NOMO-1 treated with dmso at 0.1 percent for 144 hours (cell line): ENCODE measurements around the gene LIPC.

Experiments used
- DNase-seq: peaks from one replicate; lab custom pipeline; 2025; ENCODE audit not compliant: unreplicated experiment; lab: John Stamatoyannopoulos, UW

LIPC gene

DNA sequence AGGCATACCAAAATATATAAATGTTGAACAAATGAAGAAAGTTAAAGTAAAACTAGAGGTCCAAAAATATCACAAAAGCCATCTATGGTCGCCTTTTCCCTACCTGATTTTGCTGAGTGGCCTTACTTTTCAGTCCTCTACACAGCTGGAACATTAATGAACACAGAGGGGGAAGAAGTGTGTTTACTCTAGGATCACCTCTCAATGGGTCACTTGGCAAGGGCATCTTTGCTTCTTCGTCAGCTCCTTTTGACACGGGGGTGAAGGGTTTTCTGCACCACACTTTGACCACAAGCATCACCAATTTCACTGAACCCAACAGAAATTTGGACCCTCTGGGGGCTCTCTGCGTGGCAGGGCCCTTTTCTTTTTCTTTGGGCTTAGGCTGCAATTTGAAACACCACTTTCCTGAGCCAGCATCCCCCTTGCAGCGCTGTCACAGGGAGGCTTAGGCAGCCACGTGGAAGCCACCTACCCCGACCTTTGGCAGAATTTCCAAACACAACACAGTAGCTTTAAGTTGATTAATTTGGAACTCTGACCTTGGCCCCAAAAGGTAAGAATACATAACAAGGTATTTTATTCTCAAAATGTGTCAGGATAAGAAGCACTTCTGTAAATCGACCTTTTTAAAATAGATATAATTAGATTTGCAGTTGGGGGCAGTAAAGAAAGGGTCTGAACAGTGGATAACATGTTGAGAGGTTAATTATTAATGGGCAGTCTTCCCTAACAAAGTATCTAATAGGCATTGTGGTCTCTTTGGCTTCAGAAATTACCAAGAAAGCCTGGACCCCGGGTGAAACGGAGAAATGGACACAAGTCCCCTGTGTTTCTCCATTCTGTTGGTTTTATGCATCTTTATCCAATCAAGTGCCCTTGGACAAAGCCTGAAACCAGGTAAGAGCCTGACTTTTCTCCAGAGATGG is at the start of gene LIPC:
LIPC (plus strand) TSS at position 771 of the 929 bp plus-strand sequence; CDS start at position 813, 42 bp downstream.
- DNase-seq = no peak

DNA sequence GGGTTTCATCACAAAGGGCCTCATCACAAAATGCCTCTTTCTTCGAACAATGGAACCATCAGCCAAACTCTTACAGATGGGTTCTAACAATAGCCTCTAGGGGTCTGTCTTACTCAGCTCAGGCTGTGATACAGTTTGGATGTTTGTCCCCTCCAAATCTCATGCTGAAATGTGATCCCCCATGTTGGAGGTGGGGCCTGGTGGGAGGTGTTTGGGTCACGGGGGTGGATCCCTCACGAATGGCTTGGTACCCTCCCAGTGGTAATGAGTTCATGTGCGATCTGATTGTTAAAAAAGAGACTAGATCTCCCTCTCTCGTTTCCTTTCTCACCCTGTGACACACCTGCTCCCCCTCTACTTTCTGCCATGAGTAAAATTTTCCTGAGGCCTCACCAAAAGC is 47.9 kb upstream of the LIPC start:
- no peak for DNase-seq

DNA sequence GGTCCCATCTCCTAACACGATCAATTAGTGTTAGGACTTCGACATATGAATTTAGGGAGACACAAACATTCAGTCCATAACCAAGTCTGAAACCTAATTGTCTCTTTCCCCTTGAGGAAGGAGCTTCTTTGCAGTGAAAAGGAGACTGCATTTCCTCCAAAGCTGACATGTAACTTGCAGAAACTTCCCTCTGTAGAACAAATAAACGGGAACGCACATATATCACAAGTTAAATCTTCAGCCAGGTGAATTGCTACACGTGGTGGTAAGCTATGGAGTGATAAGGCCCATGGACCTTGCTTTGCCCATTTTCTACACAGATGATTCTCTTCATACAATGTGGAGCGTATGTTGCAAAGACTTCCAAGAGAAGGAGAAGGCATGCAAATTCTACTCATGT is 47.1 kb upstream of the LIPC start:
- no peak for DNase-seq

DNA sequence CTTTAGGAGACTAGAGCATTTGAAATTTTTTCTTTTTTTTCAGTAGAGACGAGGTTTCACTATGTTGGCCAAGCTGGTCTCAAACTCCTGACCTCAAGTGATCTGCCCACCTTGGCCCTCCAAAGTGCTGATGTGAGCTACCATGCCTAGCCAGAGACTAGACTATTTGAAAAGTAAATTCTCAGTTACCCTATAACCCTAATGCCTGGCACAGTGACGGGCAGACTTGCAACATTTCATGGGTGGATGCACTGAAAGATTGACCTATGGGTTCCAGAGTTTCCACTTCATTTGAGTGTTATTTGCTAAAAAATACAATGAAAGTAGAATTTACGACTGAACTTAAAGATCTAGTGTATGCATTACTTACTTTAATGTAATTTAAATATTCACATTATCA is 45.7 kb upstream of the LIPC start:
- no peak for DNase-seq

DNA sequence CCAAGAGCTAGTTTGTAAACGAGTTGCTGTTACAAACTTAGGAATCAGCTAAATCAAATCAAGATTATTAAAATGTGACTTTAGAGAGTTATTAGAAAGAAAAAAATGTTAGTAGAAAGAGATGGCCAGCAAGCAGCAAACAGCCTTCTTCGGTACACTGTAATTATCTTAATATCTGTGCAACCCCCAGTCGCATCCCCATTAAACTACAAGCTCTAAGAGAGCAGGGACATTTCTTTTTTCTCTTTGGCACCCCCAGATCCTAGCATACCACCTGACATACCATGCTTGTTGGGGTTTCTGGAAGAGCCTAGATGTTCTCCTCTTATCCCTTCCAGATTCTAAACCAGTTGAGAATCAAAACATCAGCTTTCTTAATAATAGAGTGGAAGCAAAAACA is 45.1 kb upstream of the LIPC start:
- no peak for DNase-seq

DNA sequence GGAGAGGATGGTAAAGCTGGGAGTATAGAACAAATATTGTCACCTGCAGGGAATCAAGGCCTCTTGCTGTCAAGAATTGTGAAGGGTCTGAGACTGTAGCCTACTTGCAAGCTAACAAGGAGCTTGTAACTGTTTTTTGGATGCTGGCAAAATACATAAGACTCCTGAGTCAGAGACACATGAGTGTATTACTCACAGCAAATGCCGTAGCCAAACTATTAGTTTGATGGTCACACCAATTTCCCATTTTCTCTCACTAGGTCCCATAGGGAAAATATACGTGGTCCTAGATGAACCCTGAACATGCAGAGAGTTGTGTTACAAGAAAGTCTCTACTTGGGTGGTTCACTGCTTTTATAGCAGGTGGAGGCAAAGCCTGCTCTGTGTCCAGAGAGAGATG is 44.7 kb upstream of the LIPC start:
- DNase-seq = no peak

DNA sequence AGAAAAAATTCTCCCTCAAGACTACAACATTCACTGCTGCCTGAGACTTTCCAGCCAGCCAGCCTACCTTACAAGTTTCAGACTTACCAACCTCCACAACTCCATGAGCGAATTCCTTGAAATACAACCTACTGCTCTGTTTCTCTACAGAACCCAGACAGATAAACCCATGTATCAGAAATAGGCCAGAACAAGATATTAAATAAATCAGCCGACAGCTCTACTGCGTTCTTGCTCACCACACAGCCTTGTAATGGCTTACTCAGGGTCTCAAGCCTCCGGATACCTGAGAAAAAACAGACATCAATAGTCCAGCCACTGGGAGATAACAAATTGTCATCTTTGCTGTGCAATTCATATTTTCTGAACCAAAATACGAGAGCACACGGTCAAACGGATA is 43.6 kb upstream of the LIPC start:
- no peak for DNase-seq

DNA sequence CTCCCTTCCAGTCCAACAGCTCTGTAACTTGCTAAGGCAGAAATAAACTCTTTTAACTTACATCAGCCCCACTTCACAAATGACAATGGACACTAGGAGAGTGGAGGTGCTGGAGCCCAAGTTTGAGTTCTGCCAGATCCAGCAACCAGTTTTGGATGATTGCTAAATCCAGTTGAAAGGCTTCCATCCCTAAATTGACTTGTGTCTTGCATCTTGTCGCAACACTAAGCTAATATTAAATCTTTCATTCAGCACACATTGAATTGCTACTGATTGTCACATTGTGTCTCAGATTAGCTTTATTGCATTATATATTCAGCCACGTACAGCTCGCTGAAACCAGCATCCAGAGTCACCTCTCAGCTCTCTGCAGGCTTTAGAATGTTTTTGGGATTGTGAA is 41.7 kb upstream of the LIPC start:
- DNase-seq = no peak

DNA sequence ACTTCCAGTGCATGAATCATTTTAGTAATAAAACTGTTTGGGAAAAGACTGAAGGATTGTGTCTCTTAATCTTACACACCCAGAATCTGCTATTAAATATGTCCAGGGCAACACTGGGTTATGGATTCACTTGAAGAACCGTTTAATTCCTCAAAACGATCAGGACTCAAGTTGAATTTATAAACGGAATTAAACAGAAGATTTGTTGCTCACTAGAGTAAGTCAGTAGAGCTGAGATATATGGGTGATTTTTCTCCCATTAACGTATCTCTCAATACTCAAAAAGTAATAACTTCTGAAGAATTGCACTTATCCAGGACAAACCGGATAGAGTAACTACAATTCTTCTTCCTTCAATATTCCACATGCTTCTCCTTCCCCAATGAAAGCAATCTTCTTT is 41.1 kb upstream of the LIPC start:
- DNase-seq = no peak

DNA sequence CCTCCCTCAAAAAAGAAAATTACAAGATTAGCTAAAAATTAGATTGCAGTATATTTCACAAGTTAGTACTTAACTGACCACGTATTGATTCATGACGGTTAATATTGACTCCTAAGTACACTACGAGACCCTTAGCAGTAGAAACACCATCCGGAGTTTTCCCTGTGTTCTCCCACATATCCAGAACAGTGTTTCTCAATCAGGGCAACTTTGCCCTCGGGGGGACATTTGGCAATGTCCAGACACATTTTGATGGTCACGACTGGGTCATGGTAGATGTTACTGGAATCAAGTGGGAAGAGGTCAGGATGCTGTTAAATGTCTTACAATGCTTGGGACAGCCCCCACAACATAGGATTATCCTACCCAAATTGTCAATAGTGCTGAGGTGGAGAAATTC is 40.7 kb upstream of the LIPC start:
- no peak for DNase-seq

DNA sequence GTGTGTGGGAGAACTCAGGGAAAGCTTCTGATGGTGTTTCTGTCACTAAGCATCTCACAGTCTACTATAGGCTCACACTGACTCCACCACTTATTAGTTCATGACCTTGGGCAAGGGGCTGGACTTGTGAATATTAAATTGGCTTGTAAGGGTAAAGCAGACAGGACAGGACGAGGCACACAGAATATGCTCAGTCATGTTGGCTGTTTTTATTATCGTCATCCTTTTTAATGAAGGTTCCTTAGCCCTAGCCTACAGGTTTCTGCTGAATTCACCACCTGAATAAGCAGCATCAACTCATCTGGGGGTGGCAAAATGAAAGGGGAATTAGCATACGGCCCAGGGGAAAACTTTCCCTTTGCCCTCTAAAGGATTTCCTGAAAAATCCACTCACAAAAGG is 39.6 kb upstream of the LIPC start:
- no peak for DNase-seq

DNA sequence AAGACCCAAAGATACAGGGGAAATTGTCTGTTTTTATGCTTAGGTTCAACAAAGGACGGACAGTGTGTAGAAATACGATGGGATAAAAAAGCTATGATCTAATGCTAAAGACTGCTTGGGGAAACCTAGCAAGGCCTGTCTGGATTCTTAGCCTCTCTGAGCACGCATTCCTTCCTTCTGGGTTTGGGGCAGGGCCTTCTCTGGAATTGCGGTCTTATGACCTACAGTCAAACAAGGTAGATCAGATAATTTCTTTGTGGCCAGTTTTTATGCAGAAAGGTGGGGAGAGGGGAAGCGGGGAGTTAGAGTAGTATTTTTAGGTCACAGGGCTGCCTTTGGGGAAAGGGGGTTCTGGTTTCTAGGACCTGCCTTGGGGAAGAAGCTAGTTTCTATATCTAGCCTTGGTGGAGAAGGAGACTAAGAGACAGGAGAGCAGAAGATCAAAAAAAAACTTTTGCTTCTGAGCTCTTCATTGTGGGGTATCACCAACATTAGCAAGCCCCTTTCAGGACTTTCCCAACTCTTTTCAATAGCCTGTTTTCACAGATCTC is 39.1 kb upstream of the LIPC start:
- DNase-seq = no peak

DNA sequence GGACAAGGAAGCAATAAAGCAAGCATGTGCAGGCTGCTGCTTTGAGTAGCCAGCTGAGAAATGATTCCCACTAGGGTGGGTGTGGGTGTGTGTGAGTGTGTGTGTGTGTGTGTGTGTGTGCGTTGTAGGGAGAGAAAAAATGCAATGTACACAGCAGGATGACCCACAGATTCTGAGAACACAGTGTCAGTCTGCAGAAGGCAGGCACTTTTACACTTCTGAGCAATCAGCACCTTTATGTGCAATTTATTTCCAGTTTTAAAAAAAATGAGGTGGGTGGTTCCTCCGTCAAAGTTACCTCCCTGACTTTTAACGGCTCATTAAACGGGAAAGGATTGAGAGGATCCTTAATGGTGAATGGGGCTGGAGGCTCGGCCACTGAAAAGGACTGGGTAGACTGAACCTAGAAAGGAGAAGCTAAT is 38.5 kb upstream of the LIPC start:
- DNase-seq = no peak

DNA sequence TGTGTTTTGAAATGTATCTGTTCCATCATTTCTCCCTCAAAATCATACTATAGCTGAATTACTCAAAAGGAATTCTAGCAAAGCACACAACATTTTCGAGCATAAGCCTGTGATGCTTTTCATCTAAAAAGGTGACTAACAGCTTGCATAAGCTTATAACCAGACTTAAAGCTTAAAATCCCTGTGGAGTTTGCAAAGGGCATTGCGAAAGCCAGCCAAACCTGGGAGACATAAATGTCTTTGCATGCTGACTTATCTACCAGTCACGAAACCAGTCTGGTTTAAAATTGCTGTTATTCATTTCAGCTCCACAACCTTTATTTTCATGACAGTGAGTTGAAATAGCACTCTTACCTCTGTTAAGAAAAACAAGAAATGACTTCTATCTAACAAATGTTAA is 35.6 kb upstream of the LIPC start:
- DNase-seq = no peak

DNA sequence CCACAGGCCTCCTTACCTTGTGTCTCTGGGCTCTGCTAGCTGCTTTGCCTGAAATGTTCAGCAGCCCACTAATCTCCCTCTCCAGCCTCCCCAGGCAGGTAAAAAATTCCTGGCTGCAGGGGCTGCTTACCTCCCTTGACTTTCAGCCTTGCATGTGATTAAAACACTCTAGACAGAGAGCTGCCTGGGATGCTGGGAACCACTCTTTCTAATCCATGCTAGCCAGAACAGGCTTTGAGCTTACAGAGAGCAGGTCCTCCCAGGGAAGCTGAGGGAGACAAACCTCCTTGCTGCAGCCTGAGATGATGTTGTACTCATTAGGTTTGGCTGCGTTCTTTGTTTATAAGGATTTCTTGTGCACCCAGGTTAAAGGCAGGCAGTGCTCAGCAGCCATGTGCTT is 33.7 kb upstream of the LIPC start:
- DNase-seq = no peak

DNA sequence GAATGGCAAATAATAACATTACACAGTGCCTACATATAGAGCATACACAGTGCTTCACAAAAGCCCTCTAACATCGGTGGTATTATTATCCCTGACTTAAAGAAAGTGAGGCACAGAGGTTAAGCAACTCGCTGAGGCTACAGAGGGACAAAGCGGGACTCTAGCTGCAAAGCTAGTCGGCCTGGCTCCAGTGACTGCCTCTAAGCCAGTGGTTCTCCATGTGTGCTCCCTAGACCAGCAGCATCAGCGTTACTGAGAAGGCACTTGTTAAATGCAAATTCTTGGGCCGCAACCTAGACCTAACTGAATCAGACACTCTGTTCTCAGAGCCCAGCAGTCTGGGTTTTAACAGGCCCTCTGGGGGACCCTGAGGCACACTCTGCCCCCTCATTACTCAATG is 33.1 kb upstream of the LIPC start:
- DNase-seq = no peak

DNA sequence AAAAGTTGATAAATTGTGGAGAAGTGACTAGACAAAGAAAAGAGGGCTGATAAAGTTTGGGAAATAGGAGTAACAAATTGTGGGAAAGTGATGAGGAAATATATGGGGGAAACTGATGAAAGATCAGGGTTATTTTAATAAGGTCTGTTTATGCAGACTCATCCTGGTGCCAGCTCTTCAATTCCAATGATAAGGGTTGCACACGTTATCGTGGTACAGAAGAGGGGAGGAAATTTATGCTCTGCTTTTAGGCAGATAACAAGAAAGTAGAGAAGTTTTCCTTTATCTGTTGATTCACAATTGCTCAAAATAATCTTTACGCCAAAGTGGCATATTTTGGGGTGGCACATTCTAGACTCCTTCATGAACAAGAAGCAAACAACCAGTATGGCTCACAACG is 32.1 kb upstream of the LIPC start:
- DNase-seq = no peak

DNA sequence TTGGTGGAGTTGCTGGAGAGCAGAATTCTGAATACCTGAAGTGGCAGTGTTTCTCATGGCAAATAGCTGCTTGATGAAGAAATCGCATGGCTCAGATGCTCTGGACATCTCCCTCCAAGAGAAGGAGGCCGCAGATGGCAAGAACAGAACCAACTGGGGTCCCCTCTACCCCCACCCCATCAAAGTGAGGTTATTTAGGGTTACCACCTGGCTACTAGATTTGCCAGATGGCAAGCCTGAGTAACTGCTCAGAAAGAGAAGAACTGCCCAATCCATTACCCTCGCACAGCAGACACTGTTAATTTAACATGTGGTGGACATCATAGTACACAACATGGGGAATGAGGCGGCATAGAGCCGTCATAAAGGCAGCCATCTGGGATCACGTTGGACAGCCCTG is 30.5 kb upstream of the LIPC start:
- no peak for DNase-seq

DNA sequence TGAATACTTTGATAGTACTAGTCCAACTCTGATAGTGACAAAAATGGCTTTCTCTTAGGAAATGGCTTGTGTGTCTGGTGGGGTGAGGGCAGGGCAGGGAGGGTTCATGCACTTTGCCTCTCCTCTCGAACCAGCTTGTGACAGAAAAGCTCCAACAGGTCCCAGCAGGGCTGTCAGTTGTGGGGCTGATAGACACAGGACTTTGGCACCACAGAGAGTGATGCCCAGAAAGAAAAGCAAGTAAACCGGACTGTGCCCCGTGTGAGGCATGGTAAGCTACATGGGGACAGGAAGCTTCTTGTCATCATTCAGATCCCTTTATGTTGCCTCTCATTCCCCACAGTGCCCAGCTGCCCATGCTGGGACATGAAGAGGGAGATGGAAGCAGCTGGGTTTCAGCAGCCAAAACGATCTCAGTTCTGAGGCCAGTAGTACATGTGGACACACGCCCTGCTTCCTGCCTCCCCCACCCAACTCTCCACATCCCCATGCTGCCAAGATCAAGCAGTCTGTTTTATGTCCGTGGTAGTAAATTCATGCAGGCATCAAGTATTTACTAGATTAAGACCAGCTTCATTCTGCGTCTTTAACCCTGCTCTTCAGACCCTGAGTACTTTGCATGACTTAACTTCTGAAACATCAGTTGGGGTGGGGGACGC is 29.7 kb upstream of the LIPC start:
- no peak for DNase-seq

DNA sequence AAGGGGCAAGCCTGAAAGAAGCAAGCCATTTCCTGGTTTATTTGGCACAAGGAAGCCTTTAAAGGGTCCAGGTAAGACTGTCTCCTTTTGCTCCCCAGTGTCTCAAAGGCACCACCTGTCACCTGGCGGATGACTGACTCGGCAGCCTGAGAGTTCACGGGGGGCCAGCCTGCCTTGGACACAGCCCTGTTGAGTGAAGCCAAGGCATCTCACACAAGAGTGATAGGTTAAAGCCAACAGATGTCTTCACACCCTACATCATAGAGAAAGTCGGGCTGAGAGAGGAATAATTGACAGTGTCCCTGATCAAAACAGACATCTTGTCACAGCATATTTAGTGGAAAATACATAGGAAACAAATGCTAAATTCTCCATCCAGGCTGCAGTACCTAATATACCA is 28.2 kb upstream of the LIPC start:
- DNase-seq = no peak

DNA sequence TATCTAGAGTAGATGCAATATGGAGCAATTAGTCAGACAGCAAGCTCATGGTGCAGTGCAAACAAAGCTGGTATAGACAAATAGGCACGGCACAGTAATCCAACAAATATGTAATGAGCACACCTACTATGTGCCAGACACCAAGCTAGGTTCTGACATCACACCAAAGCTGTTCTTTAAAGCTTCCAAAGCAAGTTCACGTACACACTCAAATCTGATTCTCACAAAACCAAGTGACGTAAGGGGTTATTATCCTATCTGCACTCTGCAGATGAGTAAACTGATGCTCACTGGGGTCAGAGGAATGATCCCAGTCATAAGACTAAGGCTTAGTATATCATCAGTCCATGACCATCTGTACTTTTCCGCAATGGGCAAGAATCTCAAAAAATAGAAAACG is 27.8 kb upstream of the LIPC start:
- no peak for DNase-seq

DNA sequence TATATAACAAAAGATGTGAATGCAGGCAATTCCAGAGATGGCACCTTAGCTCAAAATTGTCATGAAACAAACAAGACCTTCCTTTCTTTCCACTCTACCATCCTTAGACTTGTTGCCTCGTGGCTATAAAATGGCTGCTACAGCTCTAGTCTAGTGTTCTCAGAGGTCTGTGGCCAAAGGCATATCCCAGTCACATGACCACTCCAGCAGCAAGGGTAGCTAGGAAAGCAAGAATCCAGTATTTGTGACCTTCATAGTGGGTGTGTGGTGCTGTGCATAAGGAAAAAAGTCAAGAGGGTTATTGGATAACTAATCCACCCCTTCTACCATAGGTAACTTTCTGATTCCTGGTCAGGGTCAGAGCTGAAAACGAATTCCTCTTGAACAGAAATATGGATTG is 27.1 kb upstream of the LIPC start:
- no peak for DNase-seq
